Mesothelial cell of epicardium (in vitro differentiated cells): ENCODE measurements around the gene SBK1. TPM values are rescaled to one million over a fixed set of nuclear protein-coding genes. Genes with fewer than 3 reads are reported as not detected.
"Not testable (repeated sequence)": the region's sequence is repeated elsewhere in the genome, so short reads cannot be mapped to it uniquely, and the experiment has no call there.

Experiments used
- DNase-seq, 2 experiments: peaks; one replicate each; pipeline ENCODE4 v3.0.0; 2021; ENCODE audit warnings: low spot score in 2 of 2; ENCODE audit not compliant: unreplicated experiment in 2 of 2
- H3K27ac Mint-ChIP-seq: 2 replicates; pipeline ENCODE4 v1.8.0; 2021; ENCODE audit warnings: mixed read lengths
- H3K27me3 Mint-ChIP-seq: 2 replicates; pipeline ENCODE4 v1.8.0; 2021; ENCODE audit warnings: low read depth, mixed read lengths
- H3K36me3 Mint-ChIP-seq: 2 replicates; pipeline ENCODE4 v1.8.0; 2021; ENCODE audit warnings: mixed read lengths
- H3K4me1 Mint-ChIP-seq: 2 replicates; pipeline ENCODE4 v1.8.0; 2021; ENCODE audit warnings: mixed read lengths
- H3K4me3 Mint-ChIP-seq: 2 replicates; pipeline ENCODE4 v1.8.0; 2021; ENCODE audit warnings: mild to moderate bottlenecking, moderate library complexity, mixed read lengths
- H3K9me3 Mint-ChIP-seq: 2 replicates; pipeline ENCODE4 v1.8.0; 2021; ENCODE audit warnings: mixed read lengths
- total RNA-seq: library from RNA; stranded (reverse); gene quantifications from 3 replicates; pipeline ENCODE4 v1.2.1, GENCODE V29; 2021

SBK1 gene
- total RNA-seq, 1 donor from 2014 or later = 51.4 TPM

DNA sequence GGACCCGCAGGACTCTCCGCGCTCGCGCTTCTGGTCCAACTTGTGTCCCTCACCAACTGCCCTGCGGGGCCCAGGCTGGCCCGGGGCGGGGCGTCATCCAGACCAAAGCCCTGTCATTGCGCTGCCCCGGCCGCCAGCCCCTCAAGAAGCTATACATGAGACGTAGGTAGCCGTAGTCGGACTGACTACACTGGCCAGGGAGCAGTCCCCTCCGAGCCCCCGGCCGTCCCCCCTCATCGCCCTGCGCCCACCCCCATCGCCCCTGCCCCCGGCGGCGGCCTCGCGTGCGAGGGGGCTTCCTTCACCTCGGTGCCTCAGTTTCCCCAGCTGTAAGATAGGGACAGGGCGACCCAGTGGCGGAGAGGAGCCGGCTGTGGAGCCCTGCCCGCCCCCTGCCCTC, 75.6 kb downstream of the SBK1 start:
- not testable (repeated sequence) for H3K4me1 Mint-ChIP-seq, H3K27me3 Mint-ChIP-seq, H3K27ac Mint-ChIP-seq, H3K36me3 Mint-ChIP-seq, H3K4me3 Mint-ChIP-seq, H3K9me3 Mint-ChIP-seq, DNase-seq

Other genes with a start within 250 kb of the SBK1 start
- gene GSG1L, start 228.8 kb upstream of the SBK1 start, total RNA-seq = 1.6 to 1.7 TPM (median 1.7 TPM) in 3 replicates
- gene XPO6, start 80.6 kb upstream of the SBK1 start, total RNA-seq = 111 to 118 TPM (median 115 TPM) in 3 replicates
- gene NPIPB6, start 71.0 kb downstream of the SBK1 start, total RNA-seq = 6.6 to 8.7 TPM (median 8.2 TPM) in 3 replicates
- gene EIF3CL, start 111.3 kb downstream of the SBK1 start, total RNA-seq = 73.8 to 99.7 TPM (median 91.5 TPM) in 3 replicates
- gene NPIPB7, start 179.8 kb downstream of the SBK1 start, total RNA-seq = 0.40 to 0.41 TPM in 2 of 3 replicates, not detected in the other
- 30.8 to 31.5 TPM (median 30.9 TPM) in 3 replicates for gene CLN3, start 199.5 kb downstream of the SBK1 start, total RNA-seq
- 0.09 to 0.14 TPM in 2 of 3 replicates, not detected in the other for gene APOBR, start 202.1 kb downstream of the SBK1 start, total RNA-seq
- not detected in 3 replicates for gene IL27, start 214.3 kb downstream of the SBK1 start, total RNA-seq
- 12.3 to 13.9 TPM (median 13.3 TPM) in 3 replicates for gene NUPR1, start 246.4 kb downstream of the SBK1 start, total RNA-seq